Stimulated activated naive CD4-positive, alpha-beta T cell (primary cell): Measurements from ENCODE around the gene GNAT2.

ENCODE experiments used
- DNase-seq, 6 experiments: peaks; one replicate each; lab custom pipeline; 2025; lab: John Stamatoyannopoulos, UW

Gene GNAT2

GRCh38 chr1:109557520-109557919 is 61.9 kb downstream of the GNAT2 start:
- DNase-seq: no peak

GRCh38 chr1:109556563-109556962 is 62.9 kb downstream of the GNAT2 start:
- no peak for DNase-seq
